ENCODE data around the gene UBXN10. TPM values are rescaled to one million over a fixed set of nuclear protein-coding genes. Genes with fewer than 3 reads are reported as not detected.

Gene UBXN10, protein sequence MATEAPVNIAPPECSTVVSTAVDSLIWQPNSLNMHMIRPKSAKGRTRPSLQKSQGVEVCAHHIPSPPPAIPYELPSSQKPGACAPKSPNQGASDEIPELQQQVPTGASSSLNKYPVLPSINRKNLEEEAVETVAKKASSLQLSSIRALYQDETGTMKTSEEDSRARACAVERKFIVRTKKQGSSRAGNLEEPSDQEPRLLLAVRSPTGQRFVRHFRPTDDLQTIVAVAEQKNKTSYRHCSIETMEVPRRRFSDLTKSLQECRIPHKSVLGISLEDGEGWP
- total RNA-seq = not detected in 2 replicates

DNA sequence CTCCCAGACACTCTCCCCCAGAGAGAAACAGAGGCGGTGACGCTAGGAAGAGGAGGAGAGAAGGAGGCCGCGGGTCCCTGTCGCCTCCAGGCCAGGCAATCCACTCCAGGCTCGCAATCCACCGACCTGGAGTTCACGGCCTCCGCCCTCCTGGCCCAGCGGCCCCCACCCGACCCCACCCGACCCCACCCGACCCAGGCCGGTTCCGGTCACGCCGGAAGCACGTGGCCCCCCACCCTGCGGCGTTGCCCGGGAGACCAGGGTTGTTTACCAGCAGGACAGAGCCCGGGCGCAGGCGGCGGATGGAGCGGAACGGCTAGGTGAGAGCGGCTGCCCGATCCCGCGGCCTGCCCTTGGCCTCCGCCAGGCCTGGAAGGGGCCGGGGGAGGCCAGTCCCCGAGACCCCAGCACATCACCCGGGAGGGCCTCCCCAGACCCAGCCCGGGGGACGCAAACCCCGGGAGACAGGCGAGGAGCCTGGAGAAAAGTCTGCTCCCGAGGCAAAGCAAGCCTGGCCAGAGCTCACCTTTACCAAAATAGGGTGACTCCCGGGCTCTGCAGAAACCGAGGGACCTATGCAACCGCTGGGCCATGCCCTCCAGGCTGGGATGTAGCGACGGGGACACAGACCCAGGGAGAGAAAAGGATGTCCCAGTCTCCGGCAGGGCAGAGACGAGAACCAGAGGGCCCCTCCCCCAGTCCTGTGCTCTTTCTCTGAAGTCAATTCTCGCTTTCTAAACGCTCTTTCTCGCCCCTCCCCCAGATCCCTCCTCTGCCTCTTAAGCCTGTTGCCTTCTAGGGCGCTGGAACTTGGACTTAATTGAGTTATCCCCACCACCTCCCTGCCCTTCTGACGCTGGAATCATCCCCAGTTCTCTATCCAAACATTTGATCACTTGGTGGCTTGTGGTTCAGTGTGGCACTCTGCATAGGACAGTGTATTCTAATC, at the start of gene UBXN10, which contains the start of gene PLA2G2C:
Gene UBXN10 (plus strand): TSS at position 263 of the 949 bp plus-strand sequence. CDS start 4,466 bp downstream, outside the sequence.
Gene PLA2G2C (minus strand): TSS at position 685 of the 949 bp plus-strand sequence. CDS start 9,155 bp downstream, outside the sequence.
- H3K4me3 ChIP-seq (ENCODE audit: low read depth, low read length) = no peak within 1 kb of the TSS
- no peak for DNase-seq (ENCODE audit: low read depth)
- TF ChIP-seq, protein P1, sequence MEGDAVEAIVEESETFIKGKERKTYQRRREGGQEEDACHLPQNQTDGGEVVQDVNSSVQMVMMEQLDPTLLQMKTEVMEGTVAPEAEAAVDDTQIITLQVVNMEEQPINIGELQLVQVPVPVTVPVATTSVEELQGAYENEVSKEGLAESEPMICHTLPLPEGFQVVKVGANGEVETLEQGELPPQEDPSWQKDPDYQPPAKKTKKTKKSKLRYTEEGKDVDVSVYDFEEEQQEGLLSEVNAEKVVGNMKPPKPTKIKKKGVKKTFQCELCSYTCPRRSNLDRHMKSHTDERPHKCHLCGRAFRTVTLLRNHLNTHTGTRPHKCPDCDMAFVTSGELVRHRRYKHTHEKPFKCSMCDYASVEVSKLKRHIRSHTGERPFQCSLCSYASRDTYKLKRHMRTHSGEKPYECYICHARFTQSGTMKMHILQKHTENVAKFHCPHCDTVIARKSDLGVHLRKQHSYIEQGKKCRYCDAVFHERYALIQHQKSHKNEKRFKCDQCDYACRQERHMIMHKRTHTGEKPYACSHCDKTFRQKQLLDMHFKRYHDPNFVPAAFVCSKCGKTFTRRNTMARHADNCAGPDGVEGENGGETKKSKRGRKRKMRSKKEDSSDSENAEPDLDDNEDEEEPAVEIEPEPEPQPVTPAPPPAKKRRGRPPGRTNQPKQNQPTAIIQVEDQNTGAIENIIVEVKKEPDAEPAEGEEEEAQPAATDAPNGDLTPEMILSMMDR (IDR thresholded peaks at IDR 0.05; ENCODE audit: insufficient read depth, low read depth, low read length) = no peak

DNA sequence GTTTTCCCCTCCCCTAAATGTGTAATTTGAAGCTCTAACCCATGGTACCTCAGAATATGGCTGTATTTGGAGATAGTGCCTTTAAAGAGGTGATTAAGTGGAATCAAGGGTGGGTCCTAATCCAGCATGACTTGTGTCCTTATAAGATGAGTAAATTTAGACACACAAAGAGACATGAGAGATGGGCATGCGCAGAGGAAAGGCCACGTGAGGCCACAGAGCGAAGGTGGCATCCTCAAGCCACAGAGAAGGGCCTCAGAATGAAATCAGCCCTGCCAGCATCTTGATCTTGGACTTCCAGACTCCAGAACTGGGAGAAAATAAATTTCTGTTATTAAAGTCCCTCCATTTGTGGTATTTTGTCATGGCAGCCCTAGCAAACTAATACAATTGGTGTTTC, 49.6 kb upstream of the UBXN10 start:
- H3K4me3 ChIP-seq (ENCODE audit: low read depth, low read length) = no peak overlapping the region
- TF ChIP-seq, protein P1 (IDR thresholded peaks at IDR 0.05; ENCODE audit: insufficient read depth, low read depth, low read length) = no peak
- no peak for DNase-seq (ENCODE audit: low read depth)

DNA sequence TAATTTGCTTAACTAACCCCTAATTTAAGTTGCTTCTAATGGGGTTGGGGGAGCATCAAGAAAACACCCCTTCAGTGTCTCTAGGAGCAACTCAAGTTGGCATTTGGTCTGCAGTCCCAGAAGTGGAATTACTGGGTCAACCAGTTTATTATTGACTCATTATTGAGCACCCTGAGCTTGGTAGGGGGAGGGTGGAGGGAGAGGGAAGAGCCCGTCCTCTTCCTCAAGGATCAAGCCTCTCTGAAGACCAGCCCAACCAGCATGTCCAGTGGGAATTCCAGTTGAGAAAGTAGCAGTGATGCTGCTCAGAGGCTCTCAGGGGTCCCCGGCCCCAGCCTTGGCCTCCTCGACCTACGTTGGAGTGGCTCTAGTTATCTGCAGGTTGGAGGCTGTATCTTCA, 48.8 kb upstream of the UBXN10 start:
- DNase-seq (ENCODE audit: low read depth) = no peak
- TF ChIP-seq, protein P1 (IDR thresholded peaks at IDR 0.05; ENCODE audit: insufficient read depth, low read depth, low read length) = no peak
- no peak overlapping the region for H3K4me3 ChIP-seq (ENCODE audit: low read depth, low read length)

DNA sequence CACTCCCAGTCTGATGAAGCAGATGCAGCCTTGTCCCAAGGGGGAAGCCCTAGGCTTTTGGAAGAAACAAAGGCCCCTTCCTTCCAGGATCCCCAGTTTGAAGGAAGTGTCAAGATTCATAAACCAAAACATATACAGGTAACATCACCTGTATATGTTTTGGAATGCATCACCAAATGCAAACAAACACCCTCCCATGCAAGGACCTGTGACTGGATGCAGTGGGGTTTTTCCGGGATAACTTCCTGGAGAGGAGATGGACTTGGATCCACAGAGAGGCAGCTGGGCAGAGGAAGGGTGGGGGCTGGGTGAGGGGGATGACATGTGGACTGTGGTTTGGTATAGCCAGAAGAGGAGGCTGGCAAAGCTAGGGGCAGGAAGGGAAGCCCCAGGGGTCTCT, 48.3 kb upstream of the UBXN10 start:
- no peak for DNase-seq (ENCODE audit: low read depth)
- TF ChIP-seq, protein P1 (IDR thresholded peaks at IDR 0.05; ENCODE audit: insufficient read depth, low read depth, low read length) = no peak
- H3K4me3 ChIP-seq (ENCODE audit: low read depth, low read length) = no peak overlapping the region

DNA sequence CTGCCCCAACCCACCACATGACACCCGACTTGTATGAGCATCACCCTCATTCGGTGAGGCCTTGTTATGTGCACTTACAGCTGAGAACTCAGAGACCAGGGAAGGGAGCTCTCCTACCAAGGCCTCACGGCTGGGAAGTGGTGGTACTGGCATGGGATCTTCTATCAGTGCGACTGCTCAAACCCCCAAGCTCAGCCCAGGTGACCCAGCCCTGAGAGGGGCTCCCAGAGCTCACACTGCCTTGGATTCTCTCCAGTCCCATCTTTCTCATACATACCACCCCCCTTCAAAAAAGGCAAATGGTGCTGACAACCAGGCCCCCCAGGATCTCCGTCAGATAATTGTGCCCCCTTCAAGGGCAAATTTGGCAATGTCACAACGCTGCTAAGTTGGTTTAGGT, 47.5 kb upstream of the UBXN10 start:
- TF ChIP-seq, protein P1 (IDR thresholded peaks at IDR 0.05; ENCODE audit: insufficient read depth, low read depth, low read length) = no peak
- no peak for DNase-seq (ENCODE audit: low read depth)
- no peak overlapping the region for H3K4me3 ChIP-seq (ENCODE audit: low read depth, low read length)

DNA sequence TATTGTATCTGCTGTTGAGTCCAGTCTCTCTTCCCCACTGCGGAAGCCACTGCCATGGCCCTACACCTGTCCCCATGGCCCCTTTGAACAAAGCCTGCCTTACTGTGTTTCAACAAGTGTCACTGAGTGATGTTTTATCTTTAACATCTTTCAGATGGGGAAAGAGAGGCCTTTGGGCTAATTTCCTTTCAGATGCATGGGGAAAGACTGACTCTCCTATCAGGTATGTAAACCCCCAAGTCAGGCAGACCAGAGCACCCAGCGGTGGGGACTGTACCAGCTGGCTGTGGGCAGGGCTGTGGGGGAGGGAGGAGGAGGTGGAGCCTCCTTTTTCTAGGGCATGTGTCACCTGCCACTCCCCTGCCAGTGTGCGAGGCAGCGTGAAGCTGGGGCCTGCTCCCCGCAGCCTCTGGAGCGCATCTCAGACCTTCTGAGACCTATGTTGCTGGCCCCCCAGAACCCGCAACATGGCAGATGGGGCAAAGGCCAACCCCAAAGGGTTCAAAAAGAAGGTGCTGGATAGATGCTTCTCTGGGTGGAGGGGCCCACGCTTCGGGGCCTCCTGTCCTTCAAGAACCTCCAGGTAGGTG, 46.8 kb upstream of the UBXN10 start, which contains the start of gene PLA2G2F:
Gene PLA2G2F (plus strand): TSS at position 363 of the 590 bp plus-strand sequence. CDS start 105 bp downstream, at position 468.
- no peak for DNase-seq (ENCODE audit: low read depth)
- TF ChIP-seq, protein P1 (IDR thresholded peaks at IDR 0.05; ENCODE audit: insufficient read depth, low read depth, low read length) = no peak
- H3K4me3 ChIP-seq (ENCODE audit: low read depth, low read length) = no peak within 1 kb of the TSS

Measured in fibroblast of villous mesenchyme (primary cell).